Heart left ventricle (tissue), 13 donors: Measurements from ENCODE around the gene CDC20.

Source experiments
- CTCF ChIP-seq, 12 donors: fragments of 200-600 bp; sonication (generic) in 4 of 12; IDR thresholded peaks; one replicate each; pipeline versions ENCODE4 v1.5.0 to v1.8.0; 2018 to 2022; ENCODE audit warnings: antibody characterized with exemption in 12 of 12, mild to moderate bottlenecking in 5 of 12
- POLR2A ChIP-seq, 2 donors: fragments of 450-650 bp; IDR thresholded peaks; one replicate each; pipeline ENCODE4 v1.6.1; 2017; ENCODE audit warnings: antibody characterized with exemption in 2 of 2, mild to moderate bottlenecking in 2 of 2, moderate library complexity in 2 of 2
- donor health status: ischemic (EF 13 %, LVEDD 7.1; RV severe dilation, severe dysfunction).
- donor health status: DM: no; HTN: yes; CAD: no.
- donor health status: DM: no; HTN: no; CAD: no.
- donor health status: ischemic (EF 25% LVEDD 6.9; RV normal size, moderate dysfunction).
- donor health status: ischemic (EF 25% LVEDD 5.7; RV mildly dilated, moderate dysfunction).
- donor health status: ischemic (EF 35%, LVEDD 5.7; RV mildly dilated, moderate dysfunction).
- donor health status: nonischemic (EF 11% LVEDD 7.7; RV severe dilation, severe dysfunction).
- donor health status: DM: yes; HTN: yes; CAD: no.
- donor health status: PGD.
- donor health status: ischemic (EF 29% LVEDD 5.4; RV normal size, mild dysfunction).
- donor health status: nonischemic (EF 23%, LVEDD 6.1; RV moderate dilation, normal function).

- TF ChIP-seq CTCF (IDR thresholded peaks at IDR 0.05): no peak
- no peak for TF ChIP-seq POLR2A (IDR thresholded peaks at IDR 0.05)
These were observed 45.9 kb upstream of the CDC20 start for GRCh38 chr1:43312663-43313515.
